NCI-H2171 (cell line): ENCODE results near the gene PTPRB.

ENCODE experiments used
- DNase-seq: peaks from one replicate; lab custom pipeline; 2025; lab: John Stamatoyannopoulos, UW

PTPRB gene

DNA sequence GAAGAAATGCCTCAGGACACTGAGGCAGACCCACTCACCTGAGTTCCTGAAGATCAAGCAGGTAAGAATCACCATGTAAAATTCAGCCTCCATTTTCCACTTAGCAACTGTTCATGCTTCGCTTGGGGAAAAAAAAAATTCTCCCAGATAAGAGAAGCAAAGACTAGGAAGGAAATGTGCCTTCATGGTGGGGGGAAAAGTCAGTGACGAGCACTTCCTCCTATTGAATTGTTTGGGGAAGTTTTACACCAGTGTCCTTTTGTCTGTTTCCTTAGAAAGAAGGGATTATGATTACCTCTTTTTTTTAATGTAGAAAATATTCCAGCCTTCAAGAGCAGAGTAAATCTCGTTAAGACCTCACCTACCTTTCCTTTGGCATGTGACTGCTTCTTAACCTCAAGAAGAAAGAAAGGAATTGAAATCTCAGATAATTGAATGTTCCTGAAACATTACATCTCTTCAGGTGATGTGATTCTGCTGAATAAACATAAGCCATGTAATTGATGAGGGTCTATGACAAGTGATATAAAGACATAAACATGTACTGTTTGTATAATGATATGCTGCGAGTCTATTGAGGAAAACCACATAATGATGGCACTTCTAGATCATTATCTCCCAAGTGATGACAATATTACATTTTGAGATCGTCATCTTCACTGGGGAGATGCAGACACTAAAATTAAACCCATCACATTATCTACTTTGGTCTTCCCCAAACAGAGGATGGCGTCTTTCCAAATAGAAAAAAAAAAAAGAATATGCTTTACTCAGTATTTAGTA is at the start of gene PTPRB:
TSS of gene PTPRB (minus strand) at position 127 of the 783 bp plus-strand sequence. CDS start at position 93, 34 bp downstream.
- no peak for DNase-seq

DNA sequence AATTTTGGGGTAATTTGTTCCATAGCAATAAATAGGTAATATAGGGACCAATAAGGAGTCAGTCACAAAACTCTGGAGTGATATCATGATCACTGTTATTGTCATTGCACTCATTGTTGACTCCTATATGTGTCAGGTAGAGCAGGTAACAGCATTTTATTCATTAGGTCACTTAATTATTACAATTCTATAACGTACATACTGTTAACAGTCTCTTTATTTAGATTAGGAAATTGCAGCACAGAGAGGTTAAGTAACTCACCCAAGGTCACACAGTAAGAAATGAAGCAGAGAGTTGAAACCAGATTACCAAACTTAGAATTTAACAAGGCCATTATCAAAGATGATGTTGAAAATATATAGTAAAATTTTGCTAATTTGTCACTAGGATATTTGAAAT is 49.7 kb upstream of the PTPRB start:
- no peak for DNase-seq

DNA sequence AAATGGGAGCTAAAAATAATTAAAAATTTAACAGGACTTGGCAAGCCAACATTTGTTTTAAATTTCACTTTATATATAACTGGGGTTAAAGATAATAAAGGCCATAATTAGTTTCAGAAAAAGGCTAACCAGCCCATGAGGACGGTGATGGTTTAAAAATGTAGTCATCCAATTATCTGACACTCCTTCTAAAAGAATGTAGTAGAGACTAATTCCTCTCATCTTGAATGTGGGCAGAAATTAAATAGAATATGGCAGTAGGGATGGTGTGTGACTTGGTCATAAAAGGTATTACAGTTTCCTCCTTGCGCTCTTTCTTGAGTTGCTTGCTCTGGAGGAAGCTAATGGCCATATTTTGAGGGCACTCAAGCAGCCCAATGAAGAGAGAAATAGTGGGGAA is 49.1 kb upstream of the PTPRB start:
- no peak for DNase-seq

DNA sequence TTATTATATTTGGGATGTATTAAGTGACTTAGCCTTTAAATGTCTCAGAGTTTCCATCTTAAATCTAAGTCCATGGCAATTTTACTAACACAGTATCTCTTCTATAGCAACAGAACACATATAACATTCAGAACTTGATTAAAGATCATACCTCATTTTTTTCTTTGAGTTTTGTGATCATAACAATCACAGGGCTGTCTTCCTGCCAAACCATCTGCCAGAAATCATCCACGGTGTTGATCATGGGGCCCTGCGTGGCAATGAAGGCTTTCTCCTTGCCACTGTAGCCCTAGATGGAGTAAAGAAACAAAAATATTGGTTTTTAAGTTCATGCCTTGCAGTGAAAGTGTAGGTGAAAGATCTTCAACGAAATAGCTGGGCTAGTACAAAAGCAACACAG is 46.7 kb upstream of the PTPRB start:
- no peak for DNase-seq

DNA sequence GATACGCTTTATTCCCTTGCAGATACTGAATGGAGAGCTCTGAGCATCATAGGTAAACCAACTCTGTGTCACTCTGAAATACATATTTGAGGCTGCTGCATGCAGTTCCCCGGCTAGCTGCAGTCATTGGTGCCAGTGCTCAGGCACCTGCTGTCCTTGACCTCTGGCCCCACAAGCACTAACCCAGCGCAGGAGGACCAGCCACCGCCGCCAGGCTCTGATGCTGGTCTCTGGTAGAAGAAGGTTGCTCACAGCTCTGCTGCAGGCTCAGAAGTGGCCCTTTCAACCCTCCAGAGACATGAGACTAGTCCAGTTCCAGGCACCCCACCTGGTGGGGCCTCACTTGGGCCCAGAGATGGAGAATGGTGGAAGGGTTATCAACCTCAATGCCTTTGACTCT is 34.5 kb upstream of the PTPRB start:
- DNase-seq, result no peak

DNA sequence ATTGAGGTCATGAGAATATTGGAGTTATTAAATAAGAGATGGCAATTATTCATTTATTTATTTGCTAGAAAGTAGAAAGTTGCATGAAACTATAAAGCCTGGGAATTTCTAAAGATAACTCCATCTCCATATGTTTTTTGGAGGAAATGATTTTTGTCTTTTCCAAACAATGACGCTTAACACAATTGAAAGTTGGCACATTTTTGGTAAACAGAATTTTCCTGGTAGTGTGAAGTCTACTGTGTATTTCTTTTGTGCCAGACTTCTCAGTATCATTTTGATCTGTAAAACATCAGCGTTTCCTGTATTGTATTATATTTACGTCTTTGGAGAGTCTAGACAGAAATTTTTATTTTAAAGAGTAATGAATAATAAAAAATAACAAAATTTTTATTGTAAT is 33.7 kb upstream of the PTPRB start:
- no peak for DNase-seq

DNA sequence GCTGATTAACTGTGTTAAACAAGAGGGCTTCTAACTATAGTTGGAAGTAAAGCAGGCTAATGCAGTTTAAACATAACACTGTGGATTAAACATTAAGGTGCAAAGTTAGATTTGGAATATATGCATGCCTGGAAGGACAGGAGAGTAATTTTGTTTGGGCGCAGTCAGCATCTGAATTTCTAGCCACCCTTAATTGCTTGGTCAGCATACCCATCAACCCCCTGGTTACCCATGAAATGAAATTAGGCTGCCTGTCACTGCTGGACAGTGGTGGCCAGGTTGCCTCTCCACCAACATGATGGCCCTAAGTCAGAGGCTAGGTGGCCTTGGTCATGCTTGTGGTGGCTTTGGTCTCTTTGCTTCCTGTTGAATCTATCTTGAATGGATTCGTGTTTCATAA is 30.0 kb upstream of the PTPRB start:
- DNase-seq, result no peak

DNA sequence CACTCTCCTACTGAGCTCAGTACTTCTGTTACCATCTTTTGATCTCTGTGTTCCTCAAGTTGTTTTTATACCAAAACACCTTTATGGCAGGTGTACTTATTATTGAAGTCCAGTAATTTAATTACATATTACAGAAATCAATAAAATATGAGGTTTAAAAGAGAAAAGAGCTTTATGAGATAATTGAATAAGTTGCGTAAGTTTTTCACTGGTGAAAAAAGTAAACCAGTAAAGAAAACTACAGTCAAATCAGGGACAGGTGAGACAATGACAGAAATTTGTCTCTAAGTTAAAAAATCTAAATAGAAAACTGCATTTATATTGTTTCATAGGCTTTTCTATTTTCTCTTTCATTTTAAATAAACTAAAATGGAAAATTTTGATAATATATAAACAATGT is 29.1 kb upstream of the PTPRB start:
- no peak for DNase-seq

DNA sequence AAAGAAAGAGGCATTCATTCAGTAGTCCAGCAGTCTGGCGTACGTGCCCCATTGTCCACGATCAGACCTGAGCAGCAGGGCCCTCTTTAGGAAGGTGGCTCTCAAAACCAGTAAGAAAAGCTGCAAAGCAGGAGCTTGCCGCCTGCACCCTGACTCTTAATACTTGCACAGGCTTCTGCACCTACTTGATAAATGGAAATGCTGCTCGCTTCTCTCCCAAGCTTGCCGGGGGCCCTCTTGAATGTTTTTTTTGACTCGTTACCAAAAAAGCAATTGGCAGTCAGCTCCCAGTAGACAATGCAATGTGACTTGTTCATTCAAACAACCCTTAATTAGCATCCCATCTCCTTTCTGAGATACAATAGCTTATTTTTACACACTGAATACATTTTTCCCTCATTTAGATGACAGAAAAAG is 27.2 kb upstream of the PTPRB start:
- DNase-seq, result no peak

DNA sequence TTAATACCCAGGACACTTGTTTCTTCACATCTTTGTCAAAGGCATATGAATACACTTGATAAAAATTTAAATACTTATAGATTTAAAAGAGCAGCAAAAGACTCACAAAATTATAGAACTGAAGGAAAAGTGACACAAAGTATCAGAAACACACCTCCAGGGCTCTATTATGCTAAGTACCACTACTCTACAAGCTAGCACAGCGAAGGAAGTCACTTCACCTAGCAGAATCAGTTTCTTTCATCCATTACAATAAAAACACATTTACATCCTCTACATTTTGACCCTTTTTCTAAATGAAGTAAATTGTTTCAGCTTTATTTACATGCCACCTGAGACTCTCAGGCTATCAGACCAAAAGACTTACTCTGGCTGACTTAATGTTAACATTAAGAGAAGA is 26.6 kb upstream of the PTPRB start:
- DNase-seq, result no peak

DNA sequence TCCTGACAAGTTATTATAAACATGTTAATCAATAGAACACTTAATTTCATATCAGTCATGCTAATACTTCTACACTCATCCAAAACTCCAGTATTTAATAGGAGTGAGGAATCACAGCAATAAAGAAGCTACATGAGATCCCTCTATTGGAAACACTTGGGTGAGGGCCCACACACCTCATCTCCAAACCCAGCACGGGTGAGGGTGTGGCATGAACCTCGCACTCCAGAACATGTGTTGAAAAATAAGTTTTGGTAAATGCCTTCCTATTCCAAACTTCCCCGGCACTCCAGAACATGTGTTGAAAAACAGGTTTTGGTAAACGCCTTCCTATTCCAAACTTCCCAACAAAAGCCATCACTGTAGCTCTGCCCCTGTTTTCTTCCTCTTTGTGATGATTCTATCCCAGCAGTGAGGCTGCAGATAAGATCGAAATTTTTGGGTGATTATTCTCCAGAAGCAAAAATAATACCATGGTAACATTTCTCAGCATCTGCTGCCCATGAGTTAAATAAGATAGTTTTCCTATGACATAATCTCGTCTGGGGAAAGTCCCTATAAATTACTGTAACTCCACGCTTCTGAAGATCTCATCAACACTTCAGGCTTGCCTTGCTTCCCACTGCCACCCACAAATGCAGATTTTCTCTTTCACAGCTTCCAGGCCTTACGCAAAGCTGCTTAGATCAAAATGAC is 24.4 kb upstream of the PTPRB start:
- DNase-seq, result no peak

DNA sequence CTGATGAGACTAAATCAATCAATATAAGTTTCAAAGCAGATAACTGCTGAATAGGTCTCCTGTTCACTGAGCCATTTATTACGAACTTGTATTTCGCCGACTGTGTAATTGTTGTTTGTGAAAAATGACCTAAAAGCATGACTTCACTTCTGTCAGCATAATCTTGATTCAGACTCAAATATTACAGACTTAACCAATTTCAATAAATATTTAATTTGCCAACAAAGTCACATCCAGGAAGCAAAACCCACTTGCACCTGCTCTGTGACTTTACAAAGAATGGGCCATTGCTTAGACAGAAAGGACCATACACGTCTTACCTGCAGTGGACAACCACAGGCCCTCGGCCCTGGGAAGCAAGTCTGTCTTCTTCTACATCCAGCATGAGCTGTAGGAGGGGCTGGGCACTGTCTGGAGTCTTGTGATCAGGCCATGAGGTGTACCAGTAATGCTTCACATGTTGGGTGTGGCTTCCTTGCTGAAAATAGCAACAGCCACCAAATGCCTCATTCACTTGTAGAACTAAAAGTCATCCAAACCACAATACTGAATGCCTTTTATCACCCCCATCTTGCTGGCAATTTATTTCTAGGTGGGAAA is 23.5 kb upstream of the PTPRB start:
- no peak for DNase-seq

DNA sequence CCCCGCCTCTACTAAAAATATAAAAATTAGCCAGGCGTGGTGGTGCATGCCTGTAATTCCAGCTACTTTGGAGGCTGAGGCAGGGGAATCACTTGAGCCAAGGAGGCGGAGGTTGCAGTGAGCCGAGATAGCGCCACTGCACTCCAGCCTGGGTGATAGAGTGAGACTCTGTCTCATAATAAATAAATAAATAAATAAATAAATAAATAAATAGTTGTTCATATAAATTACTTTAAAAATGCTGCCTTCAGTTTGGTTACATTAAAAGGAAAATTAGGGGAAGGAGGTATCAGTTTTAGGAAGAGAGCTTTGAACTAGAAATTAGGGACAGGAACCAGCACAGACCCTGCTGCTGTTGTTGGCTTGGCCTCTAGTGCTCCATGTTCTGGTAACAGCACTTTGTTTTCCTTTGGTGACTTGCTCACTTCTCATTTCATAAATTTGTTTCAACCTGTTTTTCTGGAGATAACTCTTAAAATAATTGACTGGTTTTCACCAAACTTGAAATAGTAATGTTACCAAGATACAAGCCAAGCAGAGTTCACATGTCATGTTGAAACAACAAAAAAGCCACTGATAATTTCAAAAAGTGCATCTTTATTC is 22.9 kb upstream of the PTPRB start:
- DNase-seq, result no peak

DNA sequence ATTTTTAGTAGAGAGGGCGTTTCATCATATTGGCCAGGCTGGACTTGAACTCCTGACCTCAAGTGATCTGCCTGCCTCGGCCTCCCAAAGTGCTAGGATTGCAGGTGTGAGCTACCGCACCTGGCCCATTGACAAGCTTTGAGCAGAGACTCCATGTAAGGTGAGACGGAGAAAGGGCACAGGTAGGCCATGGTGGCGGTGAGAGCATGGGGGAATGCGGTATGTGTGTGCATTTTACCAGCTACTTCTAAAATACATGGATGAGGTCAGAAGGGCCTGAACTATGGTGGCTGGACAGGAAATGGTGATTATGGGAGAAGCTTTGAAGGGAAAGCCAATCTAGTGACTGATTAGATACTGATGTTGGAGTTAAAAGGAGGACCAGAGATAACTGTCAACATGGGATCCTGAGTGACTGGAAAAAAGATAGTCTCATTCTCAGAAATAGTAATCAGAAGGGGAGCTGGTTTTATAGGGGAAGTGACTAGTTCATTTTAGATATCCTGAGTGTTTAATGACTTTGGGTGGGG is 21.9 kb upstream of the PTPRB start:
- DNase-seq, result no peak

DNA sequence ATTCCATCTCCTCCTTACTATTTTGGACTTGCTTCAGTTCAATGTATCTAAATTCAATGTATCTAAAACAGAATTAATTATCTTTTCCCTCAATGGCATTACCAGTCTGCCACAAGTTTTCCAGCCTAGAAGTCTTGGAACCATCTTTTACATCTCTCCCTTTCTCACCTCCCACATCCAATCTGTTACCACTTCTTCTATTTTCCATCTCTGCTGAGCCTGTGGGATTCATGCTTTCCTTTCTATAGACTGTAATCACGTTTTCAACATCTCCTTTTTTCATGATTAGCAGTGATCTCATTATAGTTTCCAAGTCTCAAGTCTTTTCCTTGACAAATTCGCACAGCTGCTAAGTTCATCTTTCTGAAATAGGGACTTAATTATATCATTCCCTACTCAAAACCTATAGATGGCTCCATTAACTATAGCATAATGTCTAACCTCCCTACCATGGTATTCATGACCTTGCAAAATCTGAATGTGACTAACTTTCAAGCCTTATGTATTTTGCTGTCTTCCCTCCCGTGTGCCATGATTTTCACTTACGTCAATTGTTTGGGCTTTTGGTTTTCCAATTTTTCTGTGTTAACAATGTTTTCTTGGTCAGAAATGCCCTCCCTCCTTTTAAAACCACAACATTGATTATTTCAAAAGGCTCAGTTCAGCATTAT is 20.5 kb upstream of the PTPRB start:
- no peak for DNase-seq

DNA sequence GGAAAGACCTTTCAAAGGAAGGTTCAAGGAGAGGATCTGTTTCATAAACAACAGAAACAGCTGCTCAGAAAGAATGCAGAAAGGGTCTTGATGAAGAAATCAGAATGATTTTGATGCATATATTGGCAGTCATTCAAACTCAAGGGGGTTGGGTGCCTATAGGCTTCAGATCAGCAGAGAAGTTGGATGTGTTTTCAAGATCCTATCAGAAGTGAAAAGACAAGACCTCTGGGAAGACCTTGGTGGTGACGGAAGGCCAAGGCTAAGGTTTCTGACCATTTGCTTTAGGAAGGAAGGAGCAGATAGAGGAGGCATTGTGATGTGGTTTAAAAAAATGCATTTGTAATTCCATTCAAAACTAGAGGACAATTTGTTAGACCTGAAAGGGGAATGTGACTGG is 15.2 kb upstream of the PTPRB start:
- DNase-seq, result no peak

DNA sequence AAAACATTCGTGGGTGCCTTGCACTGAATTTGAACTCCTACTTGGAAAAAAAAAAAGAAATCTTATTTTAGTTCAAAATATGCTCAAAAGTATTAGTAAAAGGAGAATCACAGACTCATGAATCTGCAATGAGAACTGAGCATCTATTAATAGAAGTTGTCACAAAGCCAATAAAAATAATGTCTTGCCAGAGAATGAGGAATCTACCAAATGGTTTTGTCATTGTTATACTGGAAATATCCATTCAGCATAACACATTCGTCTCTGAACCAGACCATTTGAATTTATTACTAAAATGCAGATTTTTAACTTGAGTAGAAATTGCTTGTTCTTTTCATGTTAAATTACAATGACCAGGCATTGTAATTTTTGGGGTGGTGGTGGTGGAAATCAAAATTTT is 11.6 kb upstream of the PTPRB start:
- DNase-seq, result no peak

DNA sequence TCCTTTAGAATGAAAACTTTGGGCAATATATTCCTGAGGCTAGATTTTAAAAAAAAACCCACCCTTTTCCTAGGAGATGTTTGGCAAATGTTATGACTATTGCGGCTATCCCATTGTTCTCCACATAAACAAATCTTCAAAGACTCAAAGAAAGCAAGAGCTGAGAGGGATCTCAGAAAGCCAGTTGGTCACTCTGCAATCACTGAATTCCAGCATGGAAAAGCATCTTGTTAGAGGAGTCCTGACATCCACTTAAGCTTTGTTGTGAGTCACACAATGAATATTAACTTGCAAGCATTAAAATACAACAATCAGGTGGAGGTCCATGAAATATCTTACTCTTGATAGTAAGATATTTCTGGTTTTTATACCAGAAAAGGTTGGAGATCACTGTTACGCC is 11.0 kb upstream of the PTPRB start:
- DNase-seq, result no peak

DNA sequence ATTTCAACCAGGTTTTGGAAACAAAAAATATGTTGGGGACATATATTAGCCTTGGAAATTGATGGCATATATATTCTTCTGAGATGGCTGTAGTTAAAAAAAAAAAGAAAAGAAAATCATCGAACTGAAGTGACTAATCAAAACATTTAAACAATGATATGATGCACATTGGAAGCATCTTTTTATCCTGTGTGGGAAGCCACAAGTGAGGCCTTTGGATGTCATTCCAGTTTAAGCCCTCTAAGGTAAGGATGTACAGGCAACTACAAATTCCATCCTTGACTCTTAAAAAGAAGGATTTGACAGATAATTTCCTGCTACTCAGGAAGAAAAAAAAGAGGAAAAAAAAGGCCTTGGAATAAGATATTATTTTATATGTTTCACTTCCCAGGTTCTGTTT is 9.6 kb upstream of the PTPRB start:
- no peak for DNase-seq

DNA sequence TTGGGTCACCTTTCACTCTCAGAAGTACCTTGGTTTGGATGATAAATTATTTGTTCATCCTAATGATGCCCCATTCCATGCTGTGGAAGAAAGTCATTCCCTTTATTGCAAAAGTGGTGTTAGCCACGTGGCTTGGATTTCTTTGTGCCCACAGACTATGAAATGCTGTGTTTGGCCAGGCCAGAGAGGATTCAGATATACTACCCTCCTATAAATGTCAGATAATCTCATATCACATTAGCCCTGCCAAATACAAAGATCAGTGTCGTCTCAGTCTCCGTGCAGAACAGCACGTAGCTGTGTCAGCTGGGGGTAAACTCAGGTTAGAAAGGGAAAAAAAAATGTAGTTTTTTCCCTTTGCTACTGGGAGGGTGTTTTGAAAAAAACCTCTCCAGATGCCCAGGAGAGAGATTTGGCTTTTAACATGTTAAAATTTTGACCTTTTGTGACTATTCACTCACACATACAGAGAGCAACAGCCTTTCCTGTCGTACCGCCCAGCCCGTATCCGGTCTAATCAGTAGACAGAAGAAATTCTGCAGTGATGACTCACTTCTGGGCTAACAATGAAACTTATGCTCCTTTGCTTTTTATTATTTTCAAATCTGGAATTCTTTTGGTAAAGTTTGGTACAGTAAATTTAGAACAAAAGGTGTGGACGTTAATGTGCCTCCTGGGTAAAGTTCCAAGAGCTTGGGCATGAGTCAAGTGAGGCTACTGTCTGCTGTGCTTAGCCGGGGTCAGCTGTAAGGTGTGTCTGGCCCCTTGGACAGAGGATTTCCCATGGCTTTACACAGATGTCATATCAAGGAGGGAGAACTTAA is 8.5 kb upstream of the PTPRB start:
- no peak for DNase-seq

DNA sequence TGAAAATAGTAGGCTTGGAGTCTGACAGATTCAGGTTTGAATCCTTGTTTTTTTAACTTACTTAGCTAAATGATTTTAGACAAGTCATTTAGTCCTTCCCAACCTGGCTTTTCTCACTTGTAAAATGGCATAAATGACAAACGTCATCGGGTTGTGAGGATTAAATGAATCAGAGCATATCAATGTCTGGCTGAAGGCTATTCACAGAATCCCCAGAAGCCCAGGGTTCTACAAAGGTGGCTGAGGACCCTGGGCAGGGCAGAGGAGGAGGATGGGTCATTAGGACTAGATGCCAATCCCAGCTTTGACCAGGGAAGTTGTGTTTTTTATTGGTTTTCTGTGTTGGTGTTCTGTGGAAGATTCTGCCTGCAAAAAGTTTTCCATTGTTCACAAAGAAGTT is 7.6 kb upstream of the PTPRB start:
- DNase-seq, result no peak
